HG03280 (cell line): ENCODE measurements around the gene ARHGEF25.
"Not testable (repeated sequence)": the region's sequence is repeated elsewhere in the genome, so short reads cannot be mapped to it uniquely, and the experiment has no call there.

Experiments used
- ATAC-seq: cut with Tn5 transposase; IDR thresholded peaks from one replicate; pipeline ENCODE4 v1.9.1; 2021; ENCODE audit warnings: mild to moderate bottlenecking, moderate library complexity; ENCODE audit not compliant: unreplicated experiment

Gene ARHGEF25

DNA sequence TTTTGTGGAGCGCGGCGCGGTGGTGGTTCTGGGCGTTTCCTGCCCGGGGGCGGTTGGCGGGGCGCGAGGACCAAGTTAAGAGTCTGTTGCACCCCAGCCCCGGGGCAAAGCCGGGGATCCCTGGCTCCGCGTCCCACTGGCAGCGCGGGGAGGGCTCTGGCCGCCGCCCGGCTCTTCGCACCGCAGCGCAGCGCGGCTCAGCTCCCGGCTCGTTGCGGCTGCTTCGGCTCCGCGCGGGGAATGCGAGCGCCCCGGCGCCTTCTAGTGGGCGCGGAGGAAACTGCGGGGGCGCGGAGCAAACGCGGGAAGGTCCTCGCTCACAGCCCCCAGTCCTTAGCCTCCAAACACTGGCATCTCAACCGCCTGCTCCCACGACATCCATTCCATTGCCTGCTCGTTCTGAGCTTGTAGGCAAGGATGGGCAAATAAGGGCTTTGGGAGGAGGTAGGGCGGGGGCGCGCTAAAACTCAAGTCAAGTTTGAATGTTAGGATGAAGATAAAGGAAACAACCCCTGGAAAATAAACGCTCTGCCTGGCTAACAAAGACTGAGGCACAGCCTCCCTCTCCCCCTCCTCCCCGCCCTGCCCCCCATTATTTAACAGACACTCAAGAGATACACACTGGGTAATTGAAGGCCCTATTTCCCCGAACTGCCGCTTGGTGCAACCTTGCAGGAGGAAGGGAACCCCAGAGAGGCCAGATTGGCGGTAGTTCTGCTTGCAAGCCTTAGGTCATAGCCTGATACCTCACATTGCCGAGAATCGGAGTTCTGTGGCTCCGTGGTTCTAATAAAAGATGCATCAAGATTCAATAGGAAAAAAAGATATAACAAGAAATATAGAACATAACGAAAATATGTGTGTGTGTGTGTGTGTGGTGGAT is 22.0 kb downstream of the ARHGEF25 start, which contains the start of gene B4GALNT1:
Gene B4GALNT1, minus strand, starts transcription at position 244 of the 883 bp plus-strand sequence. CDS start 1,069 bp downstream, outside the sequence.
- ATAC-seq: peak; percentile 79

DNA sequence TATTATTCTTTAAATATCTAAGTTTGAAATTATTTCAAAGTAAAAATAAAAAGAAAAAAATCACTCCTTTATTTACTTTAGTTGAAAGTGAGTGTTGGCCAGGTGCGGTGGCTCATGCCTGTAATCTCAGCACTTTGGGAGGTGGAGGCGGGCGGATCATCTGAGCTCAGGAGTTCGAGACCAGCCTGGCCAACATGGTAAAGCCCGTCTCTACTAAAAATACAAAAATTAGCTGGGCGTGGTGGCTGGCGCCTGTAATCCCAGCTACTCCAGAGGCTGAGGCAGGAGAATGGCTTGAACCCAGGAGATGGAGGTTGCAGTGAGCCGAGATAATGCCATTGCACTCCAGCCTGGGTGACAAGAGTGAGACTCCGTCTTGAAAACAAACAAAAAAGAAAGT is 25.5 kb downstream of the ARHGEF25 start:
- not testable (repeated sequence) for ATAC-seq

DNA sequence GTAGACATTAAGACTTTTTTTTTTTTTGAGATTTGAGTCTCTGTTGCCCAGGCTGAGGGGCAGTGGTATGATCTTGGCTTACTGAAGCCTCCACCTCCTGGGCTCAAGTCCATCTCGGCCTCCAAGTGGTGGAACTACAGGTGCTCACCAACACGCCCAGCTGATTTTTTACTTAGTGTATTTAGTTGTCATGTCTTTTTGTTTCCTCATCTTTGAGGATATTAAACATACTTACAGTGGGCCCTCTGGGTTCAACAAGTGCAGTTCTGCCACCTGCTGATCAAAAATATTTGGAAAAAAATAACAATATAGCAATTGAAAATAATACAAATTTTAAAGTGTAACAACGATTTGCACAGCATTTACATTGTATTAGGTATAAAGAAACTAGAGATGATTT is 26.1 kb downstream of the ARHGEF25 start:
- no peak for ATAC-seq

DNA sequence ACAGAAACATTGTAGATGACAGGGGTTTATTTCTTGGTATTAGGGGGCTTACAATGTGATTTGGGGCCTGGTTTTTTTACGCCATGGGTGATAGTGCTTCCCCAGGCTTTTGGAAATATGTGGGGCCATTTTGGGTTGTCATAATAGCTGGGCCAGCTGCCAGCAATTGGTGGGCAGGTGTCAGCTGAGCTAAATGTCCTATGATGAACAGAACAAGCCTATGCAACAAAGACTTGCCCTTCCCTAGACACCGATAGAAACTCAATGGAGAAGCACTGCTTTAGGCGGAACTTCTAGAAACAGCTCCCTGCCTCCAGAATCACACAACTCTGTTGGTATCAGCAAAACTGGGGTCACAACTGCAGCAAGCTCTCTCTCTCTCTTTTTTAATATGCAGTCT is 26.9 kb downstream of the ARHGEF25 start:
- no peak for ATAC-seq

DNA sequence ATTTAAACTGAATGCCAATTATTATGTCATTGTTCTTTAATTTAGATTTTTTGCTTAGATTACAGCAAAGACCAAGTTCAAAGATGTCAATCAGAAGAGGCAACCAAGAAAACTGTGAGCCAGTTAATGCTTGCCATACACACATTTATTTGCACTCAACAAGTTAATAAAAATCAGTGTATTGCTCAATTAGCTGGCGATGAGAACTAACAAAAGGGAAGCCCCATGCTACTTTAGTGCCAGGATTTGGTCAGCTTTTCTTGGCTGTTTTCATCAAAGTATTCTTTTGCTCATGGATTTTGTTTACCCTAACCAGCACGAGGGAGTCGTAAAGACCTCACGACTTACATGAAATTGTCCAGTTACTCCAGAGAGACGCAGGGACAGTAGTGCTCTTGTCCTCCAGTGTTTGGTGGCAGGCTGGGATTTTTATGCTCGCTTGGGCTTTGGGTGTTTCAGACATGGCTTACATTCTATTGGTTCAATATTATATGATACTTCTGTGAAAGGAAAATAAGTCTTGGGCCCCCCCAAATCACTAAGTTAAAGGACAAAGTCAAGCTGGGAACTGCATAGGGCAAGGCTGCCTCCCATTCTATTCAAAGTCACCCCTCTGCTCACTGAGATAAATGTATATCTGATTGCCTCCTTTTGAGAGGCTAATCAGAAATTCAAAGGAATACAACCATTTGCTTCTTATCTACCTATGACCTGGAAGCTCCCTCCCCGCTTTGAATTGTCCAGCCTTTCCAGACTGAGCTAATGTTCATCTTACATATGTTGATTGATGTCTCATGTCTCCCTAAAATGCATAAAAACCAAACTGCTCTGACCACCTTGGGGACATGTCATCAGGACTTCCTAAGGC is 29.2 kb downstream of the ARHGEF25 start:
- no peak for ATAC-seq

DNA sequence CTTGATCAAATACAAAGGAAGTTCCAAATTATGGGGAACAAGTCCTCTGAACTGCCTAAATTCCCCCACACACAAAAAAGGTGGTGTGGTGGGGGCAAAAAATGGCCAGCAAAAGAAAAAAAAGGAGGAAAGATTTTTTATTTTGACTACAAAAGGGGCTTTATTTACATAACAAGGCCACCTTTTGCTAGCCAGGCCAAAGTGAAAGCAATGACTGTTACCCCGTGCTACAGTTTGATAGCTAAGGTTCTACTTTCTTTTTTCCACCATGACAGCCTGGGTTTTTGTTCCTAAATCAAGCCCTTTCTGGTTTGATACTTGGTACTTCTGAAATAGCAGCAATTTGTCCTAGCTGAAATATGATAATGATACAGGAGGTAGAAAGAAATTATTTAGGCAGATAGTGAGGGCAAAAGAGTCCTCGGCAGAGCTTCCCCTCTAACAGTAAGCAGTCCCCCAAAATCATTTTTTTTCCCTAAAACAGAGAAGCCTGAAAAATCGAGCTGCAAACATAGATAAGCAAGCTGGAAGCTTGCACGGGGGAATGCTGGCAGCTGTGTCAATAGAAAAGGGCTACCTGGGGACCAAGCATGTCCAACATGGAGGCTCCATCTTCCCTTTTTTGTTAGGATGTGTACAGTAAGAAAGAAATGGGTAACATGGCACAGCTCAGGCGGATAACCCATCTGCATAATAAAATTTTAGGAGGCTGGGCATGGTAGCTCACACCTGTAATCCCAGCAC is 30.6 kb downstream of the ARHGEF25 start:
- no peak for ATAC-seq

DNA sequence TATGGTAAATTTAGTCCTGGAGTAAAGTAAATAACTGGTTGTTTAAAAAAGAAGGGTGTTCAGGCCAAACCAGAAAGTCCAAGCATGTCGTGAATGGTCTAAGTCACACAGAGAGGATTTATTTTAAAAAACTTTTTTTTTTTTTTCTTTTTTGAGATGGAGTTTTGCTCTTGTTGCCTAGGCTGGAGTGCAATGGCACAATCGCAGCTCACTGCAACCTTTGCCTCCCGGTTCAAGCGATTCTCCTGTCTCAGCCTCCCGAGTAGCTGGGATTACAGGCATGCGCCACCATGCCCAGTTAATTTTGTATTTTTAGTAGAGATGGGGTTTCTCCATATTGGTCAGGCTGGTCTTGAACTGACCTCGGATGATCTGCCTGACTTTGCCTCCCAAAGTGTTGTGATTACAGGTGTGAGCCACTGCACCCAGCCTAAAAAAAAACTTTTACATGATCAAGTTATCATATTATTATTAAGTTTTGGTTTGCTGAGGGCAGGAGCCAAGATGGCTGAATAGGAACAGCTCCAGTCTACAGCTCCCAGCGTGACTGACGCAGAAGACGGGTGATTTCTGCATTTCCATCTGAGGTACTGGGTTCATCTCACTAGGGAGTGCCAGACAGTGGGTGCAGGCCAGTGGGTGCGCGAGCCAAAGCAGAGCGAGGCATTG is 34.9 kb downstream of the ARHGEF25 start:
- ATAC-seq: not testable (repeated sequence)

DNA sequence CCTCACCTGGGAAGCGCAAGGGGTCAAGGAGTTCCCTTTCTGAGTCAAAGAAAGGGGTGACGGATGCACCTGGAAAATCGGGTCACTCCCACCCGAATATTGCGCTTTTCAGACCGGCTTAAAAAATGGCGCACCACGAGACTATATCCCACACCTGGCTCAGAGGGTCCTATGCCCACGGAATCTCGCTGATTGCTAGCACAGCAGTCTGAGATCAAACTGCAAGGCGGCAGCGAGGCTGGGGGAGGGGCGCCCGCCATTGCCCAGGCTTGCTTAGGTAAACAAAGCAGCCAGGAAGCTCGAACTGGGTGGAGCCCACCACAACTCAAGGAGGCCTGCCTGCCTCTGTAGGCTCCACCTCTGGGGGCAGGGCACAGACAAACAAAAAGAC is 35.4 kb downstream of the ARHGEF25 start:
- ATAC-seq: not testable (repeated sequence)

DNA sequence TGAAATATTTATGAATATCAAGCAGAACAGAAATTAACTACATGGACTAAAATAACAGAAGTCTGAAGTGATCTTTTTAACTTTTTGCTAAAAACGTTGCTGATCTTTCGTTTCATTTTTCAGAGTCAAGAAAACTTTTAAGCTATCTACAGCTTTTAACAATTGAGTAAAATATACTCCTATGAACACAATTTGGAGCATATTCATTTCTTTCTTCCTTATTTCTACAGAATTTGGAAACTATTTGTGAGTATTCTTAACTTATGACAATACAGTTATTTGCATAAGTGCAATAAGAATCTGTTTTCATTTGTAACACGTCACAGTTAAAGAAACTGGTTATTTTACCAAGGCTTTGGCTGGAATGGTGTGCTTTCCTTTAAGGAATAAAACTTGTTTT is 42.8 kb downstream of the ARHGEF25 start:
- ATAC-seq: no peak

DNA sequence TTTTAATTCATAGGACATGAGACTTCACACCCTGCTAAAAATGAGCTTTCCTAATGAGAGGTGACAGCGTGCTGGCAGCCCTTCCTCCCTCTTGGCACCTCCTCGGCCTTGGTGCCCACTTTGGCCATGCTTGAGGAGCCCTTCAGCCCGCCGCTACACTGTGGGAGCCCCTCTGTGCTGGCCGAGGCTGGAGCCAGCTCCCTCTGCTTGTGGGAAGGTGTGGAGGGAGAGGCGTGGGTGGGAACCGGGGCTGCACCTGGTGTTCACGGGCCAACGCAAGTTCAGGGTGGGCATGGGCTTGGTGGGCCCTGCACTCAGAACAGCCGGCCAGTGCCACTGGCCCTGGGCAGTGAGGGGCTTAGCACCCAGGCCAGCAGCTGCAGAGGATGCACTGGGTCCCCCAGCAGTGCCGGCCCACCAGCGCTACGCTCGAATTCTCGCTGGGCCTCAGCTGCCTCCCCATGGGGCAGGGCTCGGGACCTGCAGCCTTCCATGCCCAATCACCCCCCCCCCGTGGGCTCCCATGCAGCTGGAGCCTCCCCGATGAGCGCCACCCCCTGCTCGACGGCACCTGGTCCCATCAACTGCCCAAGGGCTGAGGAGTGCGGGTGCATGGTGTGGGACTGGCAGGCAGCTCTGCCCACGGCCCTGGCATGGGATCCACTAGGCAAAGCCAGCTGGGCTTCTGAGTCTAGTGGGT is 44.5 kb downstream of the ARHGEF25 start:
- ATAC-seq: no peak

DNA sequence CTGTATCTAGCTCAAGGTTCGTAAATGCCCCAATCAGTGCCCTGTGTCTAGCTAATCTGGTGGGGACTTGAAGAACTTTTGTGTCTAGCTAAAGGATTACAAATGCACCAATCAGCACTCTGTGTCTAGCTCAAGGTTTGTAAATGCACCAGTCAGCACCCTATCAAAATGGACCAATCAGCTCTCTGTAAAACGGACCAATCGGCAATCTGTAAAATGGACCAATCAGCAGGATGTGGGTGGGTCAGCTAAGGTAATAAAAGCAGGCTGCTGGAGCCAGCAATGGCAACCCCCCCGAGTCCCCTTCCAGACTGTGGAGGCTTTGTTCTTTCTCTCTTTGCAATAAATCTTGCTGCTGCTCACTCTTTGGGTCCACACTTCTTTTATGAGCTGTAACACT is 45.2 kb downstream of the ARHGEF25 start:
- ATAC-seq: not testable (repeated sequence)

DNA sequence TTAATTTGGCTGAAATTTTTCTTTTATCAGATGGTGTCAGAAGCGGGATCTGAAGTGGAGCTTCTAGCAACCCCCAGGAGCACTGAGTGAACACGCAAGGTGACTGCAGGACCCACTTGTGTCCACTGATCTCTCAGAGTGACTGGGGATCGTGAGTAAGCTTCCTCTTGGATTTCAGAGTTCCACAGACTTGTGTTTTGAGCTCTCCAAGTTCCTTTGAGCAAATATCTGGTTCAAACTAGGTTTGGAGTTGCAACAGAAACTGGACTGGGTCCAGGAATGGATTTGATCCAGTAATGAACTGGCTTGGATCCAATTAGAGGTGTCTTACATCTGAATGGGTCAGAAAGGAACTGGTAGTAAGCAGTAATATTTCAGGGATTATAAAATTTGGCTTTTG is 46.5 kb downstream of the ARHGEF25 start:
- no peak for ATAC-seq

DNA sequence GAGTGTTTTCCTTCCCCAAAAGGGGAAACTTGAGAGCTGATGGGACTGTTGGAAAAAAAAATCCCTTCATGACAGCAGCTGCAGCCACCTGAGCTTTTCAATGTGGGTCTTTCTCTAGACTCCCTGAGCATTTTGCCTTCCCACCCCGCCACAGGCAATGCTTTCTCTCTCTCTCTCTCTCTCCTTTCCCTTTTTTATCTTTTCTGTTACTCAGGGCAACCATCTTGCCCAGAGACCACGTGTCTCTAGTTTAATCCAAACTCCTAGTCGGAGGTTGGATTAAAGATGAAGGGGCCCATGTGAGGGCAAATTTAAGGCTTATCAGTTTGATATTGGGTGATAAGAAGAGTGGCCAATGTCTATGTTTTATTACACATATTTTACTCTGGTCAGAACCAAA is 47.7 kb downstream of the ARHGEF25 start:
- ATAC-seq: no peak

DNA sequence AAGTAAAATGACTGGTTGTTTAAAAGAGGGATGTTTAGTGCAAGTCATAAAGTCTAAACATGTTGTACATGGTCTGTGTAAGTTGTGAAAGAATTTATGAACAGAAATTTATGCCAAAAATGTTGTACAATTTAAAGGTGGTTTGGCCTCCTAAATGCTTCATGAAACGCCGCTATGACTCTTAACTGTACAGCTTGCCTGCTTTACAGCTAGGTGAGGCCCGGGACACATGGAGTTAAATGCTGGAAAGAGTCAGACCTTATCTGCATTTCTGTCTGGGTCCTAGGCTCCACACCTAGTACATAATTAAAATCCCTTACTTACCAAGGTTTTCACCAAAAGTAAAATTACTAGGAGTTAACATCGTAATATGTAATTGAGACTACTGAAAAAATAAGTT is 50.1 kb downstream of the ARHGEF25 start:
- ATAC-seq: no peak

DNA sequence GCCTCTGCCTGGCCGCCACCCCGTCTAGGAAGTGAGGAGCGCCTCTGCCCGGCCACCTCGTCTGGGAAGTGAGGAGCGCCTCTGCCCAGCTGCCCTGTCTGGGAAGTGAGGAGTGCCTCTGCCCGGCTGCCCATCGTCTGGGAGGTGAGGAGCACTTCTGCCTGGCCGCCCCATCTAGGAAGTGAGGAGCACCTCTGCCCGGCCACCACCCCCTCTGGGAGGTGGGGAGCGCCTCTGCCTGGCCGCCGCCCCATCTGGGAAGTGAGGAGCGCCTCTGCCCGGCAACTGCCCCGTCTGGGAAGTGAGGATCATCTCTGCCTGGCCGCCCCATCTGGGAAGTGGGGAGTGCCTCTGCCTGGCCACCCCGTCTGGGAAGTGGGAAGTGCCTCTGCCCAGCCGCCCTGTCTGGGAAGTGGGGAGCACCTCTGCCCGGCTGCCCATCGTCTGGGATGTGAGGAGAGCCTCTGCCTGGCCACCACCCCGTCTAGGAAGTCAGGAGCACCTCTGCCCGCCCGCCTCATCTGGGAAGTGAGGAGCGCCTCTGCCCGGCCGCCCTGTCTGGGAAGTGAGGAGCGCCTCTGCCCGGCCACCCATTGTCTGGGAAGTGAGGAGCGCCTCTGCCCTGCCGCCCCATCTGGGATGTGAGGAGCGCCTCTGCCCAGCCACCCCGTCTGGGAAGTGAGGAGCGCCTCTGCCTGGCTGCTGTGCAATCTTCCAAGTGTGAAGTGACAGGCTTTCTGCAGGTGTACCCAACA is 54.0 kb downstream of the ARHGEF25 start:
- not testable (repeated sequence) for ATAC-seq
